A375 (cell line): ENCODE measurements around the gene GSX2. TPM values are rescaled to one million over a fixed set of nuclear protein-coding genes. Genes with fewer than 3 reads are reported as not detected.

Source experiments
- small RNA-seq: library from RNA; depleted of rRNA; stranded (forward); fragments of <200 nt; gene quantifications from one replicate; pipeline ENCODE3, GENCODE V24; 2014
- total RNA-seq: library from RNA; depleted of rRNA; stranded (reverse); fragments of >200 nt; shearing (Covaris generic); gene quantifications from 2 replicates; pipeline ENCODE4 v1.2.3, GENCODE V29; 2014; rRNA removed

GSX2 gene
- total RNA-seq, result not detected in 2 replicates

DNA sequence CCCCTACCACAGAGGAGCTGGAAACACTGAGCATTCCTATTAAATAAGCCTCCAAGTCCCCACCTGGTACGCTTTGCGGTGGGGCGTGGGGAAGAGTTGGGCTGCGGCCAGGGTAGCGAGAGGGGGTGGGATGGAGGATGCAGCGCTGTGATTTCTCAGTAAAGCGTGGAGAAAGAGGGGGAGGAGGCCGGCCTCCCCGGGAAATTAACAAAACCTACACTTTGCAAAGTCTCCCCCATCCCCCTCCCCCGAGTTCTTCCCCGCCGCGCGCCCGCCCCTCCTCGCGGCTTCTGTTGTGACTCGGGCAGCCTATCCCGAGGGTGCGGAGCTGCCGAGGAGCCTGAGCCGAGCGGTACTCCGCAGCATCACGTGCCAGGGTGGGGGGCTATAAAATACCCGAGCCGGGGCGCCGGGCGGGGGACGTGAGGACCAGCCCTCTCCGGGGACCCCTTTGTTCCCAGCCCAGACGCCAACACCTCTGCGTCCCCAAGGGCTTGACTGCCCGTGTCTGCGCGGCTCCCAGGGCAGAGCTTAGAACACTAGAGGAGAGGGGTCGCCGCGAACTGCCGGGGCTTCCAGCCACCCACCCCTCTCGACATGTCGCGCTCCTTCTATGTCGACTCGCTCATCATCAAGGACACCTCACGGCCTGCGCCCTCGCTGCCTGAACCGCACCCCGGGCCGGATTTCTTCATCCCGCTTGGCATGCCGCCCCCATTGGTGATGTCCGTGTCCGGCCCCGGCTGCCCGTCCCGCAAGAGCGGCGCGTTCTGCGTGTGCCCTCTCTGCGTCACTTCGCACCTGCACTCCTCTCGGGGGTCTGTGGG lies at the start of gene GSX2:
Gene GSX2 (plus strand): TSS at position 416 of the 827 bp plus-strand sequence. CDS start 182 bp downstream, at position 598.

DNA sequence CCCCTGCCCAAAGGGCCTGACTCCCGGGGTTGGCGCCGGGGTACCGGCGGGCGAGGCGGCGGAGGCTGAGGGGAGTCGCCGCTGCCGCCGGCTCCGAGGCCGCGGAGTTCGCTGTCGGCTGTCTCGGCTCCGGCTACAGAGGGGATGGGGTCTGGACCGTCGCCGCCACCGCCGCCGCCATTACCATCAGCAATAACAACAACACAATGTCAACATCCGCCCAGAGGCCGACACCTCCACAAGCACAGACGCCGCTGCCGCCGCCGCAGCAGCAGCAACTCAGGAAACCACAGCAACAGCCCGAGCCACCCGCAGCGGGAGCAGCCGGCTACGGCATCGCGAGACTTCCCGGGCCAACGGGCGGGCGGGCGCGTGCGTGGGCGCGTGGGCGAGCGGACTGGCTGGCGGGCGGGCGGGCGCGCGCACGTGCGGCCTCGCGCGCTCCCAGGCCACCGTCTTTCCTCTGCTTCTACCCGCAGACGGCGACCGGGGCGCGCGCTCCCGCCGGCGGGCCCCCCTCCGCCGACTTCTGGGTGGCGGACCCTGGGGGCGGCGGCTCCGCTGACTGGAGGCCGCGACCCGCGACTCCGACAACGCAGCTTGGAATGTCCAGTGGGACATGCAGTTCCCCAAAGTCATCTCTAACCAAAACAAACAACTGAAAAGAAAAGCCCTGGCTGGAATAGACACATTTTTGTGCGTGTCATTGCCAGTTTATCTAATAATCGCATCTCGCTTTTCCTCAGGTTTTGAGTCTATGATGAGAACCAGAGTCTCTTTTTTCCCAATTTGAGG lies 35.4 kb upstream of the GSX2 start, which contains the start of gene CHIC2:
Gene CHIC2 (minus strand): TSS at position 289 of the 795 bp plus-strand sequence. CDS start 305 bp downstream, outside the sequence.

Small RNA genes lying within 50 kb of the gene (small RNA-seq; reads per million reads assigned to genes)
- not detected for gene AC110792.1

Other genes with a start within 250 kb of the GSX2 start
- gene CHIC2, start 35.6 kb upstream of the GSX2 start, total RNA-seq, result 51.9 and 60.4 TPM in 2 replicates
- 1.0 and 1.5 TPM in 2 replicates for gene PDGFRA, start 129.1 kb downstream of the GSX2 start, total RNA-seq